ENCODE measurements around the gene GRK7. TPM values are rescaled to one million over a fixed set of nuclear protein-coding genes. Genes with fewer than 3 reads are reported as not detected.

The GRK7 gene
- total and polyA plus RNA-seq, 7 donors: under 0.01 to 0.06 TPM; not detected in 5

- H3K36me3 ChIP-seq: no peaks in the 10 kb centered on the region
- TF ChIP-seq EP300 (IDR thresholded peaks at IDR 0.05): no peak
- no peak for TF ChIP-seq POLR2AphosphoS5 (IDR thresholded peaks at IDR 0.05)
- no peak for TF ChIP-seq POLR2A (IDR thresholded peaks at IDR 0.05)
- no peak for TF ChIP-seq CTCF (IDR thresholded peaks at IDR 0.05)
- no peak overlapping the region for H3K4me3 ChIP-seq
- 96% methylated on average over 1 of the region's 1 CpG for WGBS, 2 donors
- no peak for DNase-seq
- H3K4me1 ChIP-seq: no peaks in the 10 kb centered on the region
- H3K9me3 ChIP-seq: no peaks in the 10 kb centered on the region
- no peaks in the 10 kb centered on the region for H3K27me3 ChIP-seq
- H3K27ac ChIP-seq: no peak overlapping the region
- intact Hi-C loops (cut with DNase I): no loop called here
These were observed 39.0 kb upstream of the GRK7 start for GRCh38 chr3:141724186-141724585.

- 93 to 94% methylated on average over 4 of the region's 4 CpGs for WGBS, 2 donors
These were observed 38.2 kb upstream of the GRK7 start for GRCh38 chr3:141725036-141725435.

GRCh38 chr3:141726483-141726882, 36.7 kb upstream of the GRK7 start:
- Histone ChIP-seq H3K4me1 (no peaks in the 10 kb centered on the region), H3K36me3 (no peaks in the 10 kb centered on the region), H3K27me3 (no peaks in the 10 kb centered on the region), H3K9me3 (no peaks in the 10 kb centered on the region), H3K27ac (no peak overlapping the region), H3K4me3 (no peak overlapping the region)
- TF ChIP-seq POLR2A (IDR thresholded peaks at IDR 0.05) (no peak), POLR2AphosphoS5 (IDR thresholded peaks at IDR 0.05) (no peak), CTCF (IDR thresholded peaks at IDR 0.05) (no peak), EP300 (IDR thresholded peaks at IDR 0.05) (no peak)
- intact Hi-C loops (cut with DNase I): no loop called here
- 81 to 90% methylated on average over 1 of the region's 1 CpG for WGBS, 2 donors
- no peak for DNase-seq

More at GRCh38 chr3:141725036-141725435, 38.2 kb upstream of the GRK7 start:
- H3K27ac ChIP-seq: no peak overlapping the region
- intact Hi-C loops (cut with DNase I): no loop called here
- no peak for DNase-seq
- no peaks in the 10 kb centered on the region for H3K4me1 ChIP-seq
- no peak overlapping the region for H3K4me3 ChIP-seq
- no peaks in the 10 kb centered on the region for H3K9me3 ChIP-seq
- no peaks in the 10 kb centered on the region for H3K27me3 ChIP-seq
- no peaks in the 10 kb centered on the region for H3K36me3 ChIP-seq
- no peak for TF ChIP-seq CTCF (IDR thresholded peaks at IDR 0.05)

- 85 to 91% methylated on average over 5 of the region's 5 CpGs for WGBS, 2 donors
- Histone ChIP-seq H3K4me1 (no peaks in the 10 kb centered on the region), H3K27me3 (no peaks in the 10 kb centered on the region), H3K27ac (no peak overlapping the region), H3K4me3 (no peak overlapping the region), H3K9me3 (no peaks in the 10 kb centered on the region), H3K36me3 (no peaks in the 10 kb centered on the region)
- intact Hi-C loops (cut with DNase I): no loop called here
- DNase-seq: no peak
- TF ChIP-seq POLR2AphosphoS5 (IDR thresholded peaks at IDR 0.05) (no peak), POLR2A (IDR thresholded peaks at IDR 0.05) (no peak), CTCF (IDR thresholded peaks at IDR 0.05) (no peak)
These were observed 34.8 kb upstream of the GRK7 start for GRCh38 chr3:141728355-141728892.

GRCh38 chr3:141729240-141729639, 34.0 kb upstream of the GRK7 start:
- intact Hi-C loops (cut with DNase I): no loop called here
- TF ChIP-seq EP300 (IDR thresholded peaks at IDR 0.05) (no peak), CTCF (IDR thresholded peaks at IDR 0.05) (no peak), POLR2A (IDR thresholded peaks at IDR 0.05) (no peak), POLR2AphosphoS5 (IDR thresholded peaks at IDR 0.05) (no peak)
- Histone ChIP-seq H3K27ac (no peak overlapping the region), H3K36me3 (no peaks in the 10 kb centered on the region), H3K4me3 (no peak overlapping the region), H3K4me1 (no peaks in the 10 kb centered on the region), H3K9me3 (no peaks in the 10 kb centered on the region), H3K27me3 (no peaks in the 10 kb centered on the region)
- no peak for DNase-seq
- WGBS, 2 donors: 79 to 91% methylated on average over 4 of the region's 4 CpGs
